22Rv1 (cell line): ENCODE data around the gene SDK2.

Experiments
- CTCF ChIP-seq: fragments of 450-650 bp; IDR thresholded peaks from 2 replicates; pipeline ENCODE4 v1.5.1; 2017; ENCODE audit warnings: mild to moderate bottlenecking
- ZFX ChIP-seq: fragments of 450-650 bp; IDR thresholded peaks from 2 replicates; pipeline ENCODE4 v1.6.1; 2017; ENCODE audit warnings: antibody characterized with exemption, borderline replicate concordance

GRCh38 chr17:73526952-73527351, 117.3 kb downstream of the SDK2 start:
- TF ChIP-seq ZFX: no peak
- TF ChIP-seq CTCF: no peak
